HuH-7 (cell line): ENCODE results near the gene SAPCD2.
"Not testable (repeated sequence)": the region's sequence is repeated elsewhere in the genome, so short reads cannot be mapped to it uniquely, and the experiment has no call there.

Source experiments
- DNase-seq: peaks from one replicate; pipeline ENCODE4 v3.0.0; 2011; ENCODE audit warnings: low spot score

SAPCD2 gene

GRCh38 chr9:137046088-137046787 is 24.1 kb downstream of the SAPCD2 start, which contains the start of gene NPDC1:
Gene NPDC1 (minus strand): TSS chr9:137046177. CDS start chr9:137045989, 188 bp downstream.
- peak; percentile 99 for DNase-seq

- peak; percentile 45 for DNase-seq
These were observed 24.9 kb downstream of the SAPCD2 start for GRCh38 chr9:137045294-137046087.

- DNase-seq: no peak
These were observed 25.7 kb downstream of the SAPCD2 start for GRCh38 chr9:137044502-137045177.

GRCh38 chr9:137044037-137044436 is 26.3 kb downstream of the SAPCD2 start:
- no peak for DNase-seq

- no peak for DNase-seq
These were observed 27.3 kb downstream of the SAPCD2 start for GRCh38 chr9:137042751-137043727.

- DNase-seq: no peak
These were observed 29.2 kb downstream of the SAPCD2 start for GRCh38 chr9:137041124-137041523.

- no peak for DNase-seq
These were observed 29.8 kb downstream of the SAPCD2 start for GRCh38 chr9:137040568-137040967.

GRCh38 chr9:137039611-137040366 is 30.6 kb downstream of the SAPCD2 start:
- no peak for DNase-seq

- no peak for DNase-seq
These were observed 31.4 kb downstream of the SAPCD2 start for GRCh38 chr9:137038916-137039315.

- DNase-seq: no peak
These were observed 32.9 kb downstream of the SAPCD2 start for GRCh38 chr9:137037483-137037882.

- DNase-seq: no peak
These were observed 33.3 kb downstream of the SAPCD2 start for GRCh38 chr9:137037035-137037434.

GRCh38 chr9:137035937-137036336 is 34.4 kb downstream of the SAPCD2 start:
- DNase-seq: no peak

GRCh38 chr9:137035507-137035834 is 34.9 kb downstream of the SAPCD2 start:
- no peak for DNase-seq

- peak; percentile 98 for DNase-seq
These were observed 35.4 kb downstream of the SAPCD2 start for GRCh38 chr9:137034709-137035506.

- DNase-seq: peak; percentile 48
These were observed 36.2 kb downstream of the SAPCD2 start for GRCh38 chr9:137034039-137034708.

GRCh38 chr9:137033481-137033880 is 36.9 kb downstream of the SAPCD2 start:
- DNase-seq: not testable (repeated sequence)

GRCh38 chr9:137032858-137033257 is 37.5 kb downstream of the SAPCD2 start:
- DNase-seq: no peak

- DNase-seq: no peak
These were observed 38.3 kb downstream of the SAPCD2 start, which contains the start of gene FUT7 for GRCh38 chr9:137031904-137032640. Gene FUT7 (minus strand): TSS chr9:137032088. CDS start chr9:137031991, 97 bp downstream.
